ENCODE measurements around the gene TBX2. TPM values are rescaled to one million over a fixed set of nuclear protein-coding genes. Genes with fewer than 3 reads are reported as not detected.

TBX2 gene
- total and polyA plus RNA-seq, 2 of the 4 experiments (the other 2 are of a cell fraction) = 20.1 to 64.1 TPM

GRCh38 chr17:61414936-61415251 lies 15.3 kb downstream of the TBX2 start:
- peaks cover 3% of the 10 kb centered on the region; the same call in 1 of the 2 replicates for H3K27me3 ChIP-seq (ENCODE audit: control insufficient read depth, insufficient read depth, low read length)
- H2BK5ac ChIP-seq (ENCODE audit: low read depth, low read length, poor library complexity, severe bottlenecking) = no peak overlapping the region
- 0 out of 2 replicates have a peak overlapping the region, but pooled peaks have one; percentile 11 for H3K23ac ChIP-seq (ENCODE audit: low read depth, low read length)
- H2AK9ac ChIP-seq (replicated peaks; ENCODE audit: low read depth, low read length, poor library complexity) = peak overlapping the region; percentile 31
- dilution Hi-C loops (cut with HindIII; ENCODE audit: low sequenced_read_pairs, unreplicated experiment) (no loop called here), in situ Hi-C loops (cut with MboI; ENCODE audit: low sequenced_read_pairs) (no loop called here), intact Hi-C loops (cut with micrococcal nuclease) (loop anchor here (5.0 kb wide), 1 partner anchor 652 kb away; the partner anchor contains the start of gene MED13)
- 69% methylated on average over 5 of the region's 5 CpGs; no CpG with 5 or more reads in 1 of the 2 experiments for WGBS, 2 experiments (ENCODE audit: extremely low coverage in 2 of 2, insufficient read length in 1 of 2)
- no peak overlapping the region for H3K14ac ChIP-seq (replicated peaks; ENCODE audit: low read depth, low read length)
- no peak overlapping the region for H3K56ac ChIP-seq (ENCODE audit: extremely low read depth, insufficient read depth, low read length)
- no peaks in the 10 kb centered on the region; the same call in 1 of the 2 replicates for H3K9me1 ChIP-seq (ENCODE audit: insufficient read depth, low read length)
- no peak overlapping the region for H3K18ac ChIP-seq (ENCODE audit: low read depth, low read length)
- H2BK120ac ChIP-seq (ENCODE audit: low read depth, low read length) = no peak overlapping the region
- H3K9me3 ChIP-seq (ENCODE audit: control insufficient read depth, insufficient read depth, low read length) = no peaks in the 10 kb centered on the region
- no peak overlapping the region for H3K4me2 ChIP-seq (ENCODE audit: low read depth, low read length)
- H2AK5ac ChIP-seq (ENCODE audit: low read depth, low read length) = peak overlapping the region; percentile 13; the same call in 1 of the 2 replicates
- BruUV-seq (replicated peaks) = no TSS peak
- H4K91ac ChIP-seq (ENCODE audit: insufficient read depth, low read depth, low read length) = no peak overlapping the region
- peaks cover 5% of the 10 kb centered on the region; the same call in 1 of the 2 replicates for H4K20me1 ChIP-seq (ENCODE audit: insufficient read depth, low read length)
- ATAC-seq (ENCODE audit: low read depth) (no peak), DNase-seq (no peak)
- ChIA-PET POLR2A (ENCODE audit: unreplicated experiment) (interaction anchor here (0.6 kb wide), 1 partner anchor 166 kb away, joined by 14 read pairs; no protein-coding TSS in a partner anchor), CTCF (no interaction called here)
- no peak overlapping the region for H2AFZ ChIP-seq (replicated peaks; ENCODE audit: low read length, poor library complexity)
- H3K4me3 ChIP-seq (ENCODE audit: insufficient read depth, low read depth, low read length) = no peak overlapping the region
- peaks cover 26% of the 10 kb centered on the region for H3K4me1 ChIP-seq (ENCODE audit: control insufficient read depth, insufficient read depth, low read length)
- no peak overlapping the region for H2BK15ac ChIP-seq (ENCODE audit: low read depth, low read length)
- H4K5ac ChIP-seq (ENCODE audit: low read depth, low read length) = no peak overlapping the region
- no peaks in the 10 kb centered on the region for H3K36me3 ChIP-seq (ENCODE audit: control insufficient read depth, insufficient read depth, low read length)
- H2BK20ac ChIP-seq (ENCODE audit: low read depth, low read length) = no peak overlapping the region
- no peak overlapping the region for H3K9ac ChIP-seq (ENCODE audit: low read depth, low read length)
- H4K8ac ChIP-seq (ENCODE audit: low read depth in 2 of 2, low read length in 2 of 2) = peak overlapping the region in 1 of 2 experiments; percentile 19; a peak in 1 of 4 replicates
- peaks cover 9 to 44% of the 10 kb centered on the region in 2 experiments; a peak in 3 of 4 replicates for H3K79me1 ChIP-seq (ENCODE audit: low read depth in 1 of 2, low read length in 2 of 2)
- TF ChIP-seq BHLHE40 (IDR thresholded peaks at IDR 0.05; ENCODE audit: low read depth, low read length) (no peak), FOS (IDR thresholded peaks at IDR 0.05; ENCODE audit: low read depth, low read length) (no peak), RCOR1 (IDR thresholded peaks at IDR 0.05; ENCODE audit: insufficient replicate concordance, low read length) (no peak), SMC3 (IDR thresholded peaks at IDR 0.05; ENCODE audit: low read depth, low read length) (no peak), MAFK (IDR thresholded peaks at IDR 0.05; ENCODE audit: low read depth, low read length) (no peak), NFE2L2 (IDR thresholded peaks at IDR 0.05; ENCODE audit: low read depth, low read length) (no peak), USF2 (IDR thresholded peaks at IDR 0.05; ENCODE audit: low read depth, low read length) (no peak), ELK1 (IDR thresholded peaks at IDR 0.05; ENCODE audit: borderline replicate concordance, low read depth, low read length) (no peak), RFX5 (IDR thresholded peaks at IDR 0.05; ENCODE audit: low read depth, low read length) (no peak), POLR2A (IDR thresholded peaks at IDR 0.05; ENCODE audit: low read depth, low read length) (no peak), CEBPB (IDR thresholded peaks at IDR 0.05; ENCODE audit: low read depth, low read length) (no peak), CHD1 (IDR thresholded peaks at IDR 0.05; ENCODE audit: low read depth, low read length) (no peak), MAZ (IDR thresholded peaks at IDR 0.05; ENCODE audit: borderline replicate concordance, low read depth, low read length) (no peak), MXI1 (IDR thresholded peaks at IDR 0.05; ENCODE audit: borderline replicate concordance, low read depth, low read length) (no peak), RAD21 (IDR thresholded peaks at IDR 0.05; ENCODE audit: low read length) (no peak)
- TF ChIP-seq, protein P1, sequence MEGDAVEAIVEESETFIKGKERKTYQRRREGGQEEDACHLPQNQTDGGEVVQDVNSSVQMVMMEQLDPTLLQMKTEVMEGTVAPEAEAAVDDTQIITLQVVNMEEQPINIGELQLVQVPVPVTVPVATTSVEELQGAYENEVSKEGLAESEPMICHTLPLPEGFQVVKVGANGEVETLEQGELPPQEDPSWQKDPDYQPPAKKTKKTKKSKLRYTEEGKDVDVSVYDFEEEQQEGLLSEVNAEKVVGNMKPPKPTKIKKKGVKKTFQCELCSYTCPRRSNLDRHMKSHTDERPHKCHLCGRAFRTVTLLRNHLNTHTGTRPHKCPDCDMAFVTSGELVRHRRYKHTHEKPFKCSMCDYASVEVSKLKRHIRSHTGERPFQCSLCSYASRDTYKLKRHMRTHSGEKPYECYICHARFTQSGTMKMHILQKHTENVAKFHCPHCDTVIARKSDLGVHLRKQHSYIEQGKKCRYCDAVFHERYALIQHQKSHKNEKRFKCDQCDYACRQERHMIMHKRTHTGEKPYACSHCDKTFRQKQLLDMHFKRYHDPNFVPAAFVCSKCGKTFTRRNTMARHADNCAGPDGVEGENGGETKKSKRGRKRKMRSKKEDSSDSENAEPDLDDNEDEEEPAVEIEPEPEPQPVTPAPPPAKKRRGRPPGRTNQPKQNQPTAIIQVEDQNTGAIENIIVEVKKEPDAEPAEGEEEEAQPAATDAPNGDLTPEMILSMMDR (conservative IDR thresholded peaks at IDR 0.05; ENCODE audit: low read depth, low read length) = no peak
- peak overlapping the region; percentile 12; the same call in 1 of the 2 replicates for H3K4ac ChIP-seq (ENCODE audit: low read depth, low read length)
- H3K27ac ChIP-seq (ENCODE audit: insufficient read depth, low read length) = no peak overlapping the region
